Natural killer cell (primary cell): ENCODE results near the gene HOXD13. TPM values are rescaled to one million over a fixed set of nuclear protein-coding genes. Genes with fewer than 3 reads are reported as not detected.

Experiments
- ATAC-seq, 3 donors: fragments of 150-1000 bp in 2 of 3; fragments of 200-7000 bp in 1 of 3; cut with Tn5 transposase; 1 replicate in 1 of 3; 2 replicates in 2 of 3; pipeline ENCODE4 v1.10.0; 2021; ENCODE audit warnings: mild to moderate bottlenecking in 2 of 3, moderate library complexity in 2 of 3
- DNase-seq, 2 donors: peaks; one replicate each; pipeline versions ENCODE4 v3.0.0 to v3.0.0-alpha.2; 2013 to 2021; ENCODE audit warnings: mixed read lengths in 1 of 2
- H3K27ac ChIP-seq: one replicate; pipeline ENCODE4 v1.5.1; 2013; ENCODE audit warnings: mild to moderate bottlenecking, low read length
- H3K27me3 ChIP-seq: one replicate; pipeline ENCODE4 v1.6.1; 2013; ENCODE audit warnings: low read length; ENCODE audit not compliant: control insufficient read depth, insufficient read depth
- H3K36me3 ChIP-seq: one replicate; pipeline ENCODE4 v1.6.1; 2013; ENCODE audit warnings: low read length; ENCODE audit not compliant: control insufficient read depth, insufficient read depth
- H3K4me1 ChIP-seq: one replicate; pipeline ENCODE4 v1.6.1; 2013; ENCODE audit warnings: low read length; ENCODE audit not compliant: control insufficient read depth, insufficient read depth
- H3K4me3 ChIP-seq: one replicate; pipeline ENCODE4 v1.5.1; 2013; ENCODE audit warnings: low read length
- H3K9me3 ChIP-seq: one replicate; pipeline ENCODE4 v1.6.1; 2013; ENCODE audit warnings: low read length; ENCODE audit not compliant: control insufficient read depth, insufficient read depth
- H3K27ac Mint-ChIP-seq, 2 donors: one replicate each; pipeline ENCODE4 v1.8.0; 2022; ENCODE audit warnings: mild to moderate bottlenecking in 2 of 2, mixed read lengths in 2 of 2, moderate library complexity in 1 of 2
- H3K27me3 Mint-ChIP-seq, 2 donors: one replicate each; pipeline ENCODE4 v1.8.0; 2022; ENCODE audit warnings: low read depth in 2 of 2, mixed read lengths in 2 of 2
- H3K36me3 Mint-ChIP-seq: one replicate; pipeline ENCODE4 v1.8.0; 2022; ENCODE audit warnings: mixed read lengths
- H3K4me1 Mint-ChIP-seq, 2 donors: one replicate each; pipeline ENCODE4 v1.8.0; 2022; ENCODE audit warnings: mixed read lengths in 2 of 2
- H3K4me3 Mint-ChIP-seq: one replicate; pipeline ENCODE4 v1.8.0; 2022; ENCODE audit warnings: mild to moderate bottlenecking, moderate library complexity, mixed read lengths
- H3K9me3 Mint-ChIP-seq, 2 donors: one replicate each; pipeline ENCODE4 v1.8.0; 2022; ENCODE audit warnings: mixed read lengths in 2 of 2
- WGBS: methylation state at CpG from one replicate; pipeline ENCODE4 v1.1.7; 2013; ENCODE audit warnings: missing lambda C conversion rate; ENCODE audit not compliant: insufficient coverage; 5-methylcytosine and 5-hydroxymethylcytosine counted together
- intact Hi-C: fragments of 100-400 bp; cut with micrococcal nuclease; formaldehyde crosslinking; loops from one replicate; pipeline ENCODE4 v1.14.2; 2022
- total RNA-seq, 4 donors: library from RNA; stranded (reverse); fragments of 120-200 nt in 1 of 4; gene quantifications; one replicate each; pipeline versions ENCODE4 v1.2.3 to v1.2.4, GENCODE V29; 2013 to 2022
- TF ChIP-seq, protein P1 (sequence below): fragments of 200-600 bp; IDR thresholded peaks from one replicate; pipeline ENCODE4 v1.8.0; 2022; ENCODE audit warnings: antibody characterized with exemption

Gene HOXD13
- total RNA-seq, 3 donors from 2014 or later (not counting 1 experiment from before 2014, with no cell fraction given), result not detected

DNA sequence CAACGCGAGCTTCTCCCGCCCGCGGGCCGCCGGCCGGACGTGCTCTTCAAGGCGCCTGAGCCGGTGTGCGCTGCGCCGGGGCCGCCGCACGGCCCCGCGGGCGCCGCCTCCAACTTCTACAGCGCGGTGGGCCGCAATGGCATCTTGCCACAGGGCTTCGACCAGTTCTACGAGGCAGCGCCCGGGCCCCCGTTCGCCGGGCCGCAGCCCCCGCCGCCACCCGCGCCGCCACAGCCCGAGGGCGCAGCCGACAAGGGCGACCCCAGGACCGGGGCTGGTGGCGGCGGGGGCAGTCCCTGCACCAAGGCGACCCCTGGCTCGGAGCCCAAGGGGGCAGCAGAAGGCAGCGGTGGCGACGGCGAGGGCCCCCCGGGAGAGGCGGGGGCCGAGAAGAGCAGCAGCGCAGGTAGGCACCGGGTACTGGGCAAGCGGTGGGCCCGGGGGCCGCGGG, 15.2 kb downstream of the HOXD13 start:
- DNase-seq, result no peak
- H3K27ac ChIP-seq, result no peak overlapping the region
- ATAC-seq, result no peak
- H3K4me1 ChIP-seq, result peaks cover 3% of the 10 kb centered on the region
- H3K36me3 Mint-ChIP-seq, result peaks cover 8% of the 10 kb centered on the region
- TF ChIP-seq, protein P1, sequence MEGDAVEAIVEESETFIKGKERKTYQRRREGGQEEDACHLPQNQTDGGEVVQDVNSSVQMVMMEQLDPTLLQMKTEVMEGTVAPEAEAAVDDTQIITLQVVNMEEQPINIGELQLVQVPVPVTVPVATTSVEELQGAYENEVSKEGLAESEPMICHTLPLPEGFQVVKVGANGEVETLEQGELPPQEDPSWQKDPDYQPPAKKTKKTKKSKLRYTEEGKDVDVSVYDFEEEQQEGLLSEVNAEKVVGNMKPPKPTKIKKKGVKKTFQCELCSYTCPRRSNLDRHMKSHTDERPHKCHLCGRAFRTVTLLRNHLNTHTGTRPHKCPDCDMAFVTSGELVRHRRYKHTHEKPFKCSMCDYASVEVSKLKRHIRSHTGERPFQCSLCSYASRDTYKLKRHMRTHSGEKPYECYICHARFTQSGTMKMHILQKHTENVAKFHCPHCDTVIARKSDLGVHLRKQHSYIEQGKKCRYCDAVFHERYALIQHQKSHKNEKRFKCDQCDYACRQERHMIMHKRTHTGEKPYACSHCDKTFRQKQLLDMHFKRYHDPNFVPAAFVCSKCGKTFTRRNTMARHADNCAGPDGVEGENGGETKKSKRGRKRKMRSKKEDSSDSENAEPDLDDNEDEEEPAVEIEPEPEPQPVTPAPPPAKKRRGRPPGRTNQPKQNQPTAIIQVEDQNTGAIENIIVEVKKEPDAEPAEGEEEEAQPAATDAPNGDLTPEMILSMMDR, result no peak
- H3K27me3 Mint-ChIP-seq, result peaks cover 77 to 79% of the 10 kb centered on the region in 2 donors
- no peak overlapping the region for H3K4me3 Mint-ChIP-seq
- peaks cover 0 to 27% of the 10 kb centered on the region in 2 donors for H3K4me1 Mint-ChIP-seq
- no peak overlapping the region for H3K4me3 ChIP-seq
- peaks cover 74% of the 10 kb centered on the region for H3K27me3 ChIP-seq
- H3K36me3 ChIP-seq, result no peaks in the 10 kb centered on the region
- no peak overlapping the region for H3K27ac Mint-ChIP-seq
- intact Hi-C loops, result no loop called here
- 5% methylated on average over 55 of the region's 59 CpGs for WGBS
- H3K9me3 ChIP-seq, result peaks cover 3% of the 10 kb centered on the region
- no peaks in the 10 kb centered on the region for H3K9me3 Mint-ChIP-seq

GRCh38 chr2:176109192-176109901, 16.8 kb downstream of the HOXD13 start:
- peaks cover 0 to 26% of the 10 kb centered on the region in 2 donors for H3K4me1 Mint-ChIP-seq
- no peak overlapping the region for H3K27ac Mint-ChIP-seq
- H3K4me3 Mint-ChIP-seq, result peak overlapping the region; percentile 3

DNA sequence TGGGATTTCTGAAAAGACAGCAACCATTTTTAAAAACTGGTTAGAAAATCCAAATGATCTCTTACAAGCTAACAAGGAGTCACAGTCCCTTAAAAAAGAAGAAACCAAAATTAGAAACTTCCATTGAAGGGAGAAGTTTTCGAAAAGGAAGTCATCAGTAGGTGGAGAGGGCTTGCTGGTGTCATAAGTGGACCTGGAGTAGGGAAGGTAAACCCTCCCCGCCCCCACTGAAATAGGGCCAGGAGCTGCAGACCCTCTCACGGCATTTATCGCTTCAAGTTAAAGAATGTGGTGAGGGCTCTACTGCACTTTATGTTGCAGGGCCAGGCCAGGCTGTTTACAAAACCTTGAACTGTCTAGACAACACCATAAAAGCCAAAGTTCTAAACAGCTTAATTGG, 17.4 kb downstream of the HOXD13 start:
- peaks cover 3% of the 10 kb centered on the region for H3K9me3 ChIP-seq
- Mint-ChIP-seq H3K27me3 (peaks cover 71 to 78% of the 10 kb centered on the region in 2 donors), H3K27ac (no peak overlapping the region), H3K36me3 (peaks cover 8% of the 10 kb centered on the region), H3K4me3 (no peak overlapping the region), H3K4me1 (peaks cover 0 to 21% of the 10 kb centered on the region in 2 donors), H3K9me3 (no peaks in the 10 kb centered on the region)
- DNase-seq, result no peak
- H3K27ac ChIP-seq, result no peak overlapping the region
- H3K27me3 ChIP-seq, result peaks cover 75% of the 10 kb centered on the region
- no peak overlapping the region for H3K4me3 ChIP-seq
- WGBS, result 18% methylated on average over 4 of the region's 4 CpGs
- H3K4me1 ChIP-seq, result peaks cover 3% of the 10 kb centered on the region
- H3K36me3 ChIP-seq, result no peaks in the 10 kb centered on the region
- TF ChIP-seq, protein P1, result no peak
- intact Hi-C loops, result loop anchor here (5.0 kb wide), 1 partner anchor 33 kb away; no protein-coding TSS in a partner anchor
- no peak for ATAC-seq

More at GRCh38 chr2:176109192-176109901, 16.8 kb downstream of the HOXD13 start:
- no peaks in the 10 kb centered on the region for H3K9me3 Mint-ChIP-seq
- Histone ChIP-seq H3K36me3 (no peaks in the 10 kb centered on the region), H3K4me1 (peaks cover 3% of the 10 kb centered on the region), H3K27me3 (peaks cover 75% of the 10 kb centered on the region), H3K27ac (no peak overlapping the region), H3K9me3 (peaks cover 3% of the 10 kb centered on the region), H3K4me3 (no peak overlapping the region)
- TF ChIP-seq, protein P1, result no peak
- peaks cover 8% of the 10 kb centered on the region for H3K36me3 Mint-ChIP-seq
- intact Hi-C loops, result no loop called here
- peaks cover 76 to 80% of the 10 kb centered on the region in 2 donors for H3K27me3 Mint-ChIP-seq
- DNase-seq, result no peak
- 8% methylated on average over 23 of the region's 26 CpGs for WGBS
- no peak for ATAC-seq
